Activated naive CD4-positive, alpha-beta T cell treated with anti-CD3 and anti-CD28 coated beads, Interleukin-2, amount 50 U/mL, for 72 hours (primary cell): ENCODE results near the gene PPP2R2C. TPM values are rescaled to one million over a fixed set of nuclear protein-coding genes. Genes with fewer than 3 reads are reported as not detected.

Source experiments
- ATAC-seq, 2 donors: fragments of 150-1000 bp; cut with Tn5 transposase; 2 replicates each; pipeline ENCODE4 v1.10.0; 2021; ENCODE audit warnings: mild to moderate bottlenecking in 2 of 2, moderate library complexity in 2 of 2
- DNase-seq, 2 donors: peaks; one replicate each; pipeline ENCODE4 v3.0.0; 2021 to 2022; ENCODE audit warnings: low spot score in 2 of 2
- H3K27ac Mint-ChIP-seq, 2 donors: one replicate each; pipeline ENCODE4 v1.8.0; 2022; ENCODE audit warnings: mild to moderate bottlenecking in 2 of 2, mixed read lengths in 2 of 2
- H3K36me3 Mint-ChIP-seq, 2 donors: one replicate each; pipeline ENCODE4 v1.8.0; 2022; ENCODE audit warnings: mixed read lengths in 2 of 2
- H3K9me3 Mint-ChIP-seq, 2 donors: one replicate each; pipeline ENCODE4 v1.8.0; 2022; ENCODE audit warnings: mixed read lengths in 2 of 2
- total RNA-seq, 2 donors: library from RNA; stranded (reverse); gene quantifications; one replicate each; pipeline ENCODE4 v1.2.3, GENCODE V29; 2022

The PPP2R2C gene
- not detected for total RNA-seq

- H3K9me3 Mint-ChIP-seq = no peaks in the 10 kb centered on the region
- H3K27ac Mint-ChIP-seq = no peak within 1 kb of the TSS
- peak in 1 of 2 donors; percentile 57 for ATAC-seq
- H3K36me3 Mint-ChIP-seq = no peaks in the 10 kb centered on the region
- peak in 1 of 2 donors; percentile 24 for DNase-seq
Measured at GRCh38 chr4:6472387-6473263, at the start of gene PPP2R2C. Gene PPP2R2C (minus strand): TSS chr4:6472614. CDS start chr4:6472229, 385 bp downstream.

- Mint-ChIP-seq H3K9me3 (no peaks in the 10 kb centered on the region), H3K36me3 (peaks cover 0 to 4% of the 10 kb centered on the region in 2 donors), H3K27ac (no peak overlapping the region)
- ATAC-seq = no peak
- DNase-seq = no peak
Measured at GRCh38 chr4:6520978-6521377, 48.6 kb upstream of the PPP2R2C start.

GRCh38 chr4:6520051-6520636 is 47.7 kb upstream of the PPP2R2C start:
- ATAC-seq = no peak
- Mint-ChIP-seq H3K9me3 (no peaks in the 10 kb centered on the region), H3K27ac (no peak overlapping the region), H3K36me3 (peaks cover 0 to 4% of the 10 kb centered on the region in 2 donors)
- DNase-seq = no peak

- DNase-seq (no peak), ATAC-seq (no peak)
- H3K27ac Mint-ChIP-seq = no peak overlapping the region
- peaks cover 0 to 4% of the 10 kb centered on the region in 2 donors for H3K36me3 Mint-ChIP-seq
- no peaks in the 10 kb centered on the region for H3K9me3 Mint-ChIP-seq
Measured at GRCh38 chr4:6517171-6517570, 44.8 kb upstream of the PPP2R2C start.

- H3K9me3 Mint-ChIP-seq = no peaks in the 10 kb centered on the region
- no peak for ATAC-seq
Measured at GRCh38 chr4:6516762-6517161, 44.3 kb upstream of the PPP2R2C start.

GRCh38 chr4:6516281-6516680 is 43.9 kb upstream of the PPP2R2C start:
- Mint-ChIP-seq H3K9me3 (peaks cover under 1% of the 10 kb centered on the region in 2 donors), H3K36me3 (peaks cover 1 to 4% of the 10 kb centered on the region in 2 donors), H3K27ac (no peak overlapping the region)
- DNase-seq = no peak
- ATAC-seq = no peak

More at GRCh38 chr4:6516762-6517161, 44.3 kb upstream of the PPP2R2C start:
- DNase-seq = no peak
- peaks cover 0 to 4% of the 10 kb centered on the region in 2 donors for H3K36me3 Mint-ChIP-seq
- no peak overlapping the region for H3K27ac Mint-ChIP-seq

GRCh38 chr4:6513678-6514077 is 41.3 kb upstream of the PPP2R2C start:
- Mint-ChIP-seq H3K27ac (no peak overlapping the region), H3K36me3 (peaks cover 4 to 6% of the 10 kb centered on the region in 2 donors), H3K9me3 (peaks cover 4 to 5% of the 10 kb centered on the region in 2 donors)
- ATAC-seq = no peak
- no peak for DNase-seq

GRCh38 chr4:6509587-6509986 is 37.2 kb upstream of the PPP2R2C start:
- no peak overlapping the region for H3K27ac Mint-ChIP-seq
- peak in 1 of 2 donors; percentile 23 for DNase-seq
- H3K9me3 Mint-ChIP-seq = peaks cover 11 to 12% of the 10 kb centered on the region in 2 donors
- peaks cover 9 to 15% of the 10 kb centered on the region in 2 donors for H3K36me3 Mint-ChIP-seq
- no peak for ATAC-seq

- peaks cover 19 to 32% of the 10 kb centered on the region in 2 donors for H3K9me3 Mint-ChIP-seq
- ATAC-seq (no peak), DNase-seq (peak in 1 of 2 donors; percentile 13)
- peaks cover 17 to 21% of the 10 kb centered on the region in 2 donors for H3K36me3 Mint-ChIP-seq
- H3K27ac Mint-ChIP-seq = no peak overlapping the region
Measured at GRCh38 chr4:6507345-6507744, 34.9 kb upstream of the PPP2R2C start.

- Mint-ChIP-seq H3K9me3 (peaks cover 19 to 32% of the 10 kb centered on the region in 2 donors), H3K36me3 (peaks cover 17 to 21% of the 10 kb centered on the region in 2 donors), H3K27ac (no peak overlapping the region)
- DNase-seq (no peak), ATAC-seq (no peak)
Measured at GRCh38 chr4:6506616-6507140, 34.3 kb upstream of the PPP2R2C start.

- Mint-ChIP-seq H3K9me3 (peaks cover 15 to 27% of the 10 kb centered on the region in 2 donors), H3K27ac (no peak overlapping the region), H3K36me3 (peaks cover 15 to 17% of the 10 kb centered on the region in 2 donors)
- DNase-seq = no peak
- no peak for ATAC-seq
Measured at GRCh38 chr4:6504900-6505496, 32.6 kb upstream of the PPP2R2C start.

- H3K36me3 Mint-ChIP-seq = peaks cover 15 to 17% of the 10 kb centered on the region in 2 donors
- no peak for DNase-seq
- peaks cover 15 to 27% of the 10 kb centered on the region in 2 donors for H3K9me3 Mint-ChIP-seq
- H3K27ac Mint-ChIP-seq = no peak overlapping the region
- no peak for ATAC-seq
Measured at GRCh38 chr4:6502747-6503465, 30.5 kb upstream of the PPP2R2C start.

- H3K9me3 Mint-ChIP-seq = peaks cover 15 to 27% of the 10 kb centered on the region in 2 donors
- H3K27ac Mint-ChIP-seq = no peak overlapping the region
- DNase-seq (no peak), ATAC-seq (no peak)
- H3K36me3 Mint-ChIP-seq = peaks cover 15 to 17% of the 10 kb centered on the region in 2 donors
Measured at GRCh38 chr4:6502147-6502546, 29.7 kb upstream of the PPP2R2C start.

GRCh38 chr4:6501171-6501570 is 28.8 kb upstream of the PPP2R2C start:
- DNase-seq = no peak

GRCh38 chr4:6500481-6501140 is 28.2 kb upstream of the PPP2R2C start:
- Mint-ChIP-seq H3K27ac (no peak overlapping the region), H3K36me3 (peaks cover 6 to 8% of the 10 kb centered on the region in 2 donors), H3K9me3 (peaks cover 8 to 21% of the 10 kb centered on the region in 2 donors)
- no peak for DNase-seq
- ATAC-seq = no peak

More at GRCh38 chr4:6501171-6501570, 28.8 kb upstream of the PPP2R2C start:
- no peak for ATAC-seq
- Mint-ChIP-seq H3K36me3 (peaks cover 8 to 10% of the 10 kb centered on the region in 2 donors), H3K27ac (no peak overlapping the region), H3K9me3 (peaks cover 9 to 24% of the 10 kb centered on the region in 2 donors)

GRCh38 chr4:6499238-6499600 is 26.8 kb upstream of the PPP2R2C start:
- ATAC-seq = no peak
- no peak overlapping the region for H3K27ac Mint-ChIP-seq
- H3K36me3 Mint-ChIP-seq = peaks cover 6 to 8% of the 10 kb centered on the region in 2 donors
- H3K9me3 Mint-ChIP-seq = peaks cover 8 to 16% of the 10 kb centered on the region in 2 donors
- DNase-seq = no peak
